Heart right ventricle (tissue), 16 donors: ENCODE data around the gene ATF7. TPM values are rescaled to one million over a fixed set of nuclear protein-coding genes. Genes with fewer than 3 reads are reported as not detected.
A peak's percentile ranks its signal among the peaks of the same experiment; 100 is the strongest.

ENCODE experiments used
- ATAC-seq, 8 donors: fragments of 200-7000 bp; cut with Tn5 transposase; one replicate each; pipeline ENCODE4 v1.9.1; 2020; ENCODE audit warnings: mild to moderate bottlenecking in 8 of 8, moderate library complexity in 8 of 8, moderate number of reproducible peaks in 1 of 8
- DNase-seq, 2 donors: peaks; one replicate each; pipeline ENCODE4 v3.0.0-alpha.2; 2020
- H3K27ac ChIP-seq, 10 donors: fragments of 200-600 bp; sonication (generic) in 2 of 10; one replicate each; pipeline versions ENCODE4 v1.5.0 to v1.8.0; 2020 to 2022; ENCODE audit warnings: mild to moderate bottlenecking in 3 of 10
- H3K27me3 ChIP-seq, 7 donors: fragments of 200-600 bp; one replicate each; pipeline ENCODE4 v1.8.0; 2021 to 2022; ENCODE audit warnings: mild to moderate bottlenecking in 2 of 7
- H3K36me3 ChIP-seq, 9 donors: fragments of 200-600 bp; sonication (generic) in 1 of 9; one replicate each; pipeline versions ENCODE4 v1.5.0 to v1.8.0; 2020 to 2022; ENCODE audit warnings: mild to moderate bottlenecking in 2 of 9
- H3K4me1 ChIP-seq, 9 donors: fragments of 200-600 bp; sonication (generic) in 1 of 9; one replicate each; pipeline versions ENCODE4 v1.5.0 to v1.8.0; 2020 to 2022; ENCODE audit warnings: mild to moderate bottlenecking in 4 of 9
- H3K4me3 ChIP-seq, 10 donors: fragments of 200-600 bp; sonication (generic) in 2 of 10; one replicate each; pipeline versions ENCODE4 v1.5.0 to v1.8.0; 2020 to 2022; ENCODE audit warnings: mild to moderate bottlenecking in 7 of 10, moderate library complexity in 2 of 10
- H3K9me3 ChIP-seq, 11 donors: fragments of 200-600 bp in 10 of 11; sonication (generic) in 2 of 11; one replicate each; pipeline versions ENCODE4 v1.5.0 to v1.8.0; 2013 to 2022; ENCODE audit warnings: mild to moderate bottlenecking in 2 of 11, control low read depth in 1 of 11, moderate library complexity in 1 of 11
- WGBS, 2 donors: extraction: QIAGEN DNeasy Blood & Tissue Kit; methylation state at CpG; one replicate each; pipeline ENCODE4 v1.1.7; 2013; ENCODE audit warnings: inconsistent platforms in 1 of 2; 5-methylcytosine and 5-hydroxymethylcytosine counted together
- intact Hi-C, 10 donors: fragments of 100-400 bp; cut with DNase I; formaldehyde crosslinking; loops; one replicate each; pipeline versions ENCODE4 v1.11.1 to v1.14.2; 2022
- polyA plus RNA-seq, 2 donors: library from polyadenylated mRNA; stranded (reverse); fragments of 200-250 nt; gene quantifications; one replicate each; pipeline ENCODE4 v1.2.3, GENCODE V29; 2013
- total RNA-seq, 10 donors: library from RNA; stranded (reverse); fragmentation: NEBNext Ultra II Directional in 3 of 10; extraction: Animal tissue kit (Norgen Biotek cat#: 25700) in 3 of 10; gene quantifications; one replicate each; pipeline versions ENCODE4 v1.2.1 to v1.2.4, GENCODE V29; 2021 to 2023
- TF ChIP-seq, protein P1 (sequence below), 9 donors: fragments of 200-600 bp; sonication (generic) in 2 of 9; IDR thresholded peaks; one replicate each; pipeline versions ENCODE4 v1.5.0 to v1.8.0; 2021 to 2022; ENCODE audit warnings: antibody characterized with exemption in 9 of 9, mild to moderate bottlenecking in 5 of 9, moderate library complexity in 1 of 9
- donor health status: Arrhythmogenic right ventricular cardiomyopathy.
- donor health status: ischemic (EF 13 %, LVEDD 7.1; RV severe dilation, severe dysfunction).
- donor health status: healthy with polysubstance abuse.
- donor health status: DM: no; HTN: yes; CAD: no.
- donor health status: DM: no; HTN: no; CAD: no.
- donor health status: ischemic (EF 25% LVEDD 6.9; RV normal size, moderate dysfunction).
- donor health status: ischemic (EF 25% LVEDD 5.7; RV mildly dilated, moderate dysfunction).
- donor health status: healthy.
- donor health status: DM: yes; HTN: yes; CAD: no.
- donor health status: Ischemic cardiomyopathy.
- donor health status: ischemic (EF 35%, LVEDD 5.7; RV mildly dilated, moderate dysfunction).
- donor health status: nonischemic (EF 11% LVEDD 7.7; RV severe dilation, severe dysfunction).
- donor health status: DM: yes; HTN: yes; CAD: no.
- donor health status: PGD.
- donor health status: ischemic (EF 29% LVEDD 5.4; RV normal size, mild dysfunction).
- donor health status: nonischemic (EF 23%, LVEDD 6.1; RV moderate dilation, normal function).

ATF7 gene
- total and polyA plus RNA-seq, 12 donors: 12.6 to 47.8 (median 33.7) TPM

DNA sequence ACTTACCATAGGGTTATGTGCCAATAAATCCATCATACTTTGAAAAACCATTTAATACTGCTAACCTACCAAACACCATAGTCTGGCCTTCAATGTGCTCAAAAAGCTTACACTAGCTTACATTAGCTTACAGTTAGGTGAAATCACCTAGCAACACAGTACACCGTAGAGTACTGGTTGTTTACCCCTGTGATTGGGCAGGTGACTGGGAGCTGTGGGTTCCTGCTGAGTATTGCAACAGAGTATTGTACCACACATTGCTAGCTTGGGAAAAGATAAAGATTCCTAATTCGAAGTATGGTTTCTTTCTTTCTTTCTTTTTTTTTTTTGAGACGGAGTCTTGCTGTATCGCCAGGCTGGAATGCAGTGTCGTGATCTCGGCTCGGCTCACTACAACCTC is 44.1 kb upstream of the ATF7 start:
- TF ChIP-seq, protein P1, sequence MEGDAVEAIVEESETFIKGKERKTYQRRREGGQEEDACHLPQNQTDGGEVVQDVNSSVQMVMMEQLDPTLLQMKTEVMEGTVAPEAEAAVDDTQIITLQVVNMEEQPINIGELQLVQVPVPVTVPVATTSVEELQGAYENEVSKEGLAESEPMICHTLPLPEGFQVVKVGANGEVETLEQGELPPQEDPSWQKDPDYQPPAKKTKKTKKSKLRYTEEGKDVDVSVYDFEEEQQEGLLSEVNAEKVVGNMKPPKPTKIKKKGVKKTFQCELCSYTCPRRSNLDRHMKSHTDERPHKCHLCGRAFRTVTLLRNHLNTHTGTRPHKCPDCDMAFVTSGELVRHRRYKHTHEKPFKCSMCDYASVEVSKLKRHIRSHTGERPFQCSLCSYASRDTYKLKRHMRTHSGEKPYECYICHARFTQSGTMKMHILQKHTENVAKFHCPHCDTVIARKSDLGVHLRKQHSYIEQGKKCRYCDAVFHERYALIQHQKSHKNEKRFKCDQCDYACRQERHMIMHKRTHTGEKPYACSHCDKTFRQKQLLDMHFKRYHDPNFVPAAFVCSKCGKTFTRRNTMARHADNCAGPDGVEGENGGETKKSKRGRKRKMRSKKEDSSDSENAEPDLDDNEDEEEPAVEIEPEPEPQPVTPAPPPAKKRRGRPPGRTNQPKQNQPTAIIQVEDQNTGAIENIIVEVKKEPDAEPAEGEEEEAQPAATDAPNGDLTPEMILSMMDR (IDR thresholded peaks at IDR 0.05): no peak
- H3K27me3 ChIP-seq: no peaks in the 10 kb centered on the region
- WGBS, 2 donors: 85 to 87% methylated on average over 7 of the region's 7 CpGs
- H3K36me3 ChIP-seq: peaks cover 0 to 91% (median 54%) of the 10 kb centered on the region in 9 donors
- H3K27ac ChIP-seq: no peak overlapping the region
- peaks cover 3 to 54% (median 29%) of the 10 kb centered on the region in 9 donors for H3K4me1 ChIP-seq
- no peak for ATAC-seq
- intact Hi-C loops: loop anchor here in 3 of 10 donors (5.0 to 10.0 kb wide), 2 partner anchors 46 to 118 kb away; partner anchors contain the start of gene ATF7 (in 2 of the 3)
- H3K9me3 ChIP-seq: no peaks in the 10 kb centered on the region
- no peak for DNase-seq
- no peak overlapping the region for H3K4me3 ChIP-seq

DNA sequence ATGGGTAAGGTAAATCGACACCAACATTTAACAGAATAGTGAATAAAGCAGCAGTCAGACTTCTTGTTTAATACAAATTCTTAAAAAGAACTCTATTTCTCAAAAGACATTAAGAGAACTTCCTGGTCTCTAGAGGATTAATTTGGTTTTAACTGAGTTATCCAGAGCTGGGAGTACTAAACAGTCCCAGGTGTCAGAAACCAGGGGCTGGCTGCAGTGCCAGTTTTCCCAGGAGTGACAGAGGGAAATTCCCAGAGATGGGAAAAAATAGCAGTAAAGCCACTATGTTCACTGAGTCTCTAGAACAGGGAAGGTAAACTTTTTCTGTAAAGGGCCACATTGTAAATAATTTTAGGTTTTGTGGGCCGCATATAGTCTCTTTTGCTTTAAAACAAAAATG is 40.9 kb upstream of the ATF7 start:
- peak overlapping the region in 4 of 10 donors; percentile 25 to 48 (median 42) for H3K27ac ChIP-seq
- WGBS, 2 donors: 94 to 98% methylated on average over 2 of the region's 2 CpGs

DNA sequence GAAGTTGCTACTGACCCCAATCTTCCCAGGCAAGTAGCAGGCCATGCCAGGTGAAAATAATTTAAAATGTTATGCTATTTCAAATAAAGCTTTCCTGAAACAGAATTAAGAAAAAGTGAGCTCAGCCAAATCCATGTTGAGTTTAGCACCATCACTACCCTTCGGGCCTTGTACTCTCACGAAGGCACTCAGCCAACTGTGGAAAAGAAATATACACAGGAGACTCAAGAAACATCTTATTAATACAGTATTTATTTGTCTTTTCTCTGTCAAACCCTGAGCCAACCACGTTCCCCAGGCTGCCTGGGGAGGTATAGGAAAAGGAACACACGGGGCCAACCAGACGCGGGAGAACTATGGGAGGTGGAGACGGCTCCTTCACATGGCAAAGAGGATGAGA is 38.8 kb upstream of the ATF7 start:
- ATAC-seq: no peak
- intact Hi-C loops: loop anchor here in 2 of 10 donors (5.0 kb wide), 1 partner anchor 38 kb away; the partner anchor contains the start of gene ATF7 (in 2 of the 2)
- peak overlapping the region in 3 of 10 donors; percentile 4 to 17 (median 11) for H3K27ac ChIP-seq
- no peak for DNase-seq
- peaks cover 0 to 77% (median 45%) of the 10 kb centered on the region in 9 donors for H3K36me3 ChIP-seq
- no peak overlapping the region for H3K4me3 ChIP-seq
- no peaks in the 10 kb centered on the region for H3K27me3 ChIP-seq
- TF ChIP-seq, protein P1 (IDR thresholded peaks at IDR 0.05): no peak
- peaks cover 4 to 37% (median 17%) of the 10 kb centered on the region in 9 donors for H3K4me1 ChIP-seq
- 71 to 79% methylated on average over 7 of the region's 7 CpGs for WGBS, 2 donors
- H3K9me3 ChIP-seq: no peaks in the 10 kb centered on the region

More for the DNA sequence above, 40.9 kb upstream of the ATF7 start:
- Histone ChIP-seq H3K4me3 (no peak overlapping the region), H3K4me1 (peaks cover 0 to 43% (median 13%) of the 10 kb centered on the region in 9 donors), H3K27me3 (no peaks in the 10 kb centered on the region), H3K36me3 (peaks cover 0 to 99% (median 63%) of the 10 kb centered on the region in 9 donors), H3K9me3 (no peaks in the 10 kb centered on the region)
- intact Hi-C loops: no loop called here
- ATAC-seq (no peak), DNase-seq (no peak)
- TF ChIP-seq, protein P1 (IDR thresholded peaks at IDR 0.05): no peak

DNA sequence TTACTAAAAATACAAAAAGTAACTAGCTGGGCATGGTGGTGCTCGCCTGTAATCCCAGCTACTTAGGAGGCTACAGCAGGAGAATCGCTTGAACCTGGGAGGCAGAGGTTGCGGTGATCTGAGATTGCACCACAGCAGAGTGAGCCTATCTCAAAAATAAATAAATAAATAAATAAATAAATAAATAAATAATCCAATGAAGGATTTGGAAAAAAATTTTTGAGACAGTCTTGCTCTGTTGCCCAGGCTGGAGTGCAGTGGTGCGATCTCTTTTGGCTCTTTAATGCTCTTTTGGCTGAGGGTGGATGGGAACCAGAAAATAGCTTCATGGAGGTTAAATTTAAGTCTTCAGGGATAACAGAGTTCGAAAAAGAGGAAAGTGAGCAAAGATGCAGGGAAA is 38.0 kb upstream of the ATF7 start:
- Histone ChIP-seq H3K27ac (peak overlapping the region in 4 of 10 donors; percentile 4 to 17 (median 6)), H3K9me3 (no peaks in the 10 kb centered on the region), H3K36me3 (peaks cover 0 to 70% (median 37%) of the 10 kb centered on the region in 9 donors), H3K27me3 (no peaks in the 10 kb centered on the region), H3K4me3 (no peak overlapping the region), H3K4me1 (peaks cover 4 to 39% (median 19%) of the 10 kb centered on the region in 9 donors)
- TF ChIP-seq, protein P1 (IDR thresholded peaks at IDR 0.05): no peak
- intact Hi-C loops: loop anchor here in 2 of 10 donors (5.0 kb wide), 1 partner anchor 37 kb away; the partner anchor contains the start of gene ATF7 (in 2 of the 2)
- ATAC-seq (no peak), DNase-seq (no peak)
- 83 to 93% methylated on average over 5 of the region's 5 CpGs for WGBS, 2 donors
